Measurements from ENCODE around the gene HOXB4.
A peak's percentile ranks its signal among the peaks of the same experiment; 100 is the strongest.

The HOXB4 gene

GRCh38 chr17:48541577-48542113 lies 36.5 kb downstream of the HOXB4 start:
- Histone ChIP-seq H3K4me2 (ENCODE audit: low read length) (peak overlapping the region; percentile 69; the same call in 1 of the 2 replicates), H3K4me3 (ENCODE audit: low read length) (peak overlapping the region; percentile 90; the same call in 1 of the 2 replicates), H3K27ac (ENCODE audit: low read length) (no peak overlapping the region), H3K36me3 (replicated peaks; ENCODE audit: low read depth, low read length) (peaks cover 7% of the 10 kb centered on the region), H3K4me1 (ENCODE audit: low read length) (peaks cover 19% of the 10 kb centered on the region), H3K9ac (ENCODE audit: low read length) (no peak overlapping the region), H4K20me1 (ENCODE audit: insufficient read depth, low read length) (no peaks in the 10 kb centered on the region), H3K9me3 (ENCODE audit: insufficient read depth, low read length) (no peaks in the 10 kb centered on the region), H3K27me3 (ENCODE audit: low read depth, low read length) (no peaks in the 10 kb centered on the region), H2AFZ (ENCODE audit: low read depth, low read length) (no peak overlapping the region), H3K79me2 (ENCODE audit: low read length) (peaks cover 42% of the 10 kb centered on the region)
- no peak for TF ChIP-seq CTCF (IDR thresholded peaks at IDR 0.05; ENCODE audit: low read depth, low read length)
- TF ChIP-seq EZH2phosphoT487 (IDR thresholded peaks at IDR 0.05; ENCODE audit: low read depth) = no peak

GRCh38 chr17:48541036-48541576 lies 37.0 kb downstream of the HOXB4 start:
- Histone ChIP-seq H3K4me3 (ENCODE audit: low read length) (no peak overlapping the region), H2AFZ (ENCODE audit: low read depth, low read length) (no peak overlapping the region), H3K27ac (ENCODE audit: low read length) (no peak overlapping the region), H3K9ac (ENCODE audit: low read length) (no peak overlapping the region), H3K4me1 (ENCODE audit: low read length) (peaks cover 19% of the 10 kb centered on the region), H3K4me2 (ENCODE audit: low read length) (no peak overlapping the region), H4K20me1 (ENCODE audit: insufficient read depth, low read length) (no peaks in the 10 kb centered on the region), H3K79me2 (ENCODE audit: low read length) (peaks cover 42% of the 10 kb centered on the region), H3K9me3 (ENCODE audit: insufficient read depth, low read length) (no peaks in the 10 kb centered on the region), H3K27me3 (ENCODE audit: low read depth, low read length) (no peaks in the 10 kb centered on the region), H3K36me3 (replicated peaks; ENCODE audit: low read depth, low read length) (peaks cover 7% of the 10 kb centered on the region)
- TF ChIP-seq EZH2phosphoT487 (IDR thresholded peaks at IDR 0.05; ENCODE audit: low read depth) (no peak), CTCF (IDR thresholded peaks at IDR 0.05; ENCODE audit: low read depth, low read length) (no peak)

DNA sequence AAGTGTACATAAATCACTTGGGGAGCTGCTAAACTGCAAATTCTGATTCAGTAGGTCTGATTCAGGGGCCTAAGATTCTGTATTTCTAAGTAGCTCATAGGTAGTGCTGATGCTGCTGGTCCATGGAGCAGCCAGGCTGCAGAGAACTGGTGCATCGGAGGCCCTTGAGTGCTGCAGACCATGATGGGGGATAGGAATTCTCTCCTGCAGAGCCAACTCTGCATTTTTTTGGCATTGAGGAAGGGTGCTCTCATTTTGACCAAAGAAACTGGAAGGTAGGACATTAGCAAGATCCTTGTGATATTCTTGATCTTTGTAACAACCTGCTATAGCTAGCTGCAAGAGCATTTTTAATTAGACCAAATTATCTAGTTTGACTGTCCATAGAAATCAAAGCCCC lies 37.9 kb downstream of the HOXB4 start:
- Histone ChIP-seq H3K27ac (ENCODE audit: low read length) (no peak overlapping the region), H3K9me3 (ENCODE audit: insufficient read depth, low read length) (no peaks in the 10 kb centered on the region), H3K4me3 (ENCODE audit: low read length) (no peak overlapping the region), H3K4me1 (ENCODE audit: low read length) (peaks cover 12% of the 10 kb centered on the region), H3K27me3 (ENCODE audit: low read depth, low read length) (no peaks in the 10 kb centered on the region), H3K36me3 (replicated peaks; ENCODE audit: low read depth, low read length) (peaks cover 7% of the 10 kb centered on the region), H3K9ac (ENCODE audit: low read length) (no peak overlapping the region), H3K4me2 (ENCODE audit: low read length) (no peak overlapping the region), H2AFZ (ENCODE audit: low read depth, low read length) (no peak overlapping the region), H3K79me2 (ENCODE audit: low read length) (peaks cover 36% of the 10 kb centered on the region), H4K20me1 (ENCODE audit: insufficient read depth, low read length) (no peaks in the 10 kb centered on the region)
- TF ChIP-seq CTCF (IDR thresholded peaks at IDR 0.05; ENCODE audit: low read depth, low read length) (no peak), EZH2phosphoT487 (IDR thresholded peaks at IDR 0.05; ENCODE audit: low read depth) (no peak)

GRCh38 chr17:48539177-48539576 lies 39.0 kb downstream of the HOXB4 start:
- H3K4me1 ChIP-seq (ENCODE audit: low read length) = peaks cover 7% of the 10 kb centered on the region
- H3K27me3 ChIP-seq (ENCODE audit: low read depth, low read length) = no peaks in the 10 kb centered on the region
- no peak overlapping the region for H2AFZ ChIP-seq (ENCODE audit: low read depth, low read length)
- no peak overlapping the region for H3K9ac ChIP-seq (ENCODE audit: low read length)
- H3K27ac ChIP-seq (ENCODE audit: low read length) = no peak overlapping the region
- no peak overlapping the region for H3K4me2 ChIP-seq (ENCODE audit: low read length)
- peaks cover 25% of the 10 kb centered on the region for H3K79me2 ChIP-seq (ENCODE audit: low read length)
- H3K9me3 ChIP-seq (ENCODE audit: insufficient read depth, low read length) = no peaks in the 10 kb centered on the region
- H4K20me1 ChIP-seq (ENCODE audit: insufficient read depth, low read length) = no peaks in the 10 kb centered on the region
- no peak for TF ChIP-seq CTCF (IDR thresholded peaks at IDR 0.05; ENCODE audit: low read depth, low read length)
- no peak for TF ChIP-seq EZH2phosphoT487 (IDR thresholded peaks at IDR 0.05; ENCODE audit: low read depth)
- H3K4me3 ChIP-seq (ENCODE audit: low read length) = no peak overlapping the region
- peaks cover 7% of the 10 kb centered on the region for H3K36me3 ChIP-seq (replicated peaks; ENCODE audit: low read depth, low read length)
